Embryonic facial prominence (tissue), 1 donor: ENCODE data around the gene NFYA.

Experiments
- DNase-seq: peaks from one replicate; pipeline ENCODE4 v3.0.0-alpha.2; 2016; ENCODE audit errors: extremely low spot score

NFYA gene

GRCh38 chr6:41046084-41046483 lies 26.7 kb upstream of the NFYA start:
- no peak for DNase-seq

- DNase-seq = no peak
These were observed 25.5 kb upstream of the NFYA start for GRCh38 chr6:41047306-41047705.

GRCh38 chr6:41047745-41048732 lies 24.7 kb upstream of the NFYA start:
- DNase-seq = no peak

- DNase-seq = no peak
These were observed 23.3 kb upstream of the NFYA start for GRCh38 chr6:41049521-41049920.

- no peak for DNase-seq
These were observed 22.8 kb upstream of the NFYA start for GRCh38 chr6:41049955-41050354.

GRCh38 chr6:41050536-41050935 lies 22.2 kb upstream of the NFYA start:
- no peak for DNase-seq

GRCh38 chr6:41051873-41052272 lies 20.9 kb upstream of the NFYA start:
- no peak for DNase-seq

GRCh38 chr6:41053041-41053440 lies 19.7 kb upstream of the NFYA start, which contains the start of gene APOBEC2:
TSS of gene APOBEC2 (plus strand) at chr6:41053202. CDS start at chr6:41053348, 146 bp downstream.
- DNase-seq = no peak

- no peak for DNase-seq
These were observed 18.3 kb upstream of the NFYA start for GRCh38 chr6:41054511-41054910.

GRCh38 chr6:41055149-41055548 lies 17.6 kb upstream of the NFYA start:
- DNase-seq = no peak

GRCh38 chr6:41056768-41057490 lies 15.8 kb upstream of the NFYA start:
- no peak for DNase-seq

GRCh38 chr6:41058783-41059181 lies 14.0 kb upstream of the NFYA start:
- no peak for DNase-seq

GRCh38 chr6:41059556-41059955 lies 13.2 kb upstream of the NFYA start:
- no peak for DNase-seq

GRCh38 chr6:41061196-41061726 lies 11.5 kb upstream of the NFYA start:
- no peak for DNase-seq

GRCh38 chr6:41062056-41062455 lies 10.7 kb upstream of the NFYA start:
- no peak for DNase-seq

GRCh38 chr6:41063884-41064285 lies 8.9 kb upstream of the NFYA start:
- DNase-seq = no peak

GRCh38 chr6:41064841-41065240 lies 7.9 kb upstream of the NFYA start:
- DNase-seq = no peak

GRCh38 chr6:41065550-41066026 lies 7.2 kb upstream of the NFYA start:
- no peak for DNase-seq

- DNase-seq = peak; percentile 68
These were observed 5.9 kb upstream of the NFYA start for GRCh38 chr6:41066867-41067304.

GRCh38 chr6:41071501-41071922 lies 1.3 kb upstream of the NFYA start:
- peak; percentile 9 for DNase-seq

- peak; percentile 81 for DNase-seq
These were observed 595 bp upstream of the NFYA start, which contains the start of gene OARD1 for GRCh38 chr6:41071923-41072835. TSS of gene OARD1 (minus strand) at chr6:41072356. CDS start at chr6:41071634, 722 bp downstream.
